ENCODE measurements around the gene PAX7.

PAX7 gene

DNA sequence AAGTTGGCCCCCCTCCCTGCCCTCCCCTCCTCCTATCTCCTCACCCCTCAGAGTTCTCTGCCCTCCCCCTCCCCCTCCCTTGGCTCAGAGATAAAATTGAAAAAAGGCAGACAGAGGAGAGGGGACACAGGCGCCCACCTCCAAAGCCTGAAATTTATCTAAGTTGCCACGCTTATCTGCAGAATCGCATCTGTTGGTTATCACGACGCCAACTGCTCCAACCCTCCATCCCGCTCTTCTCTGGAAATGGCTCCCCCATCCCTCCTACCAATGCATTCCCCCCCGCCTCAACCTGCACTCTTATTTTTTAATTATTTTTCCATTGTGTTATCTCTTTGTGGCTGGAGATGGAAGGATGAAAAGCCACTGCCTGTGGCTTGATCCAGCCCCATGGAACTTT lies 138.5 kb downstream of the PAX7 start:
- no peak for DNase-seq

DNA sequence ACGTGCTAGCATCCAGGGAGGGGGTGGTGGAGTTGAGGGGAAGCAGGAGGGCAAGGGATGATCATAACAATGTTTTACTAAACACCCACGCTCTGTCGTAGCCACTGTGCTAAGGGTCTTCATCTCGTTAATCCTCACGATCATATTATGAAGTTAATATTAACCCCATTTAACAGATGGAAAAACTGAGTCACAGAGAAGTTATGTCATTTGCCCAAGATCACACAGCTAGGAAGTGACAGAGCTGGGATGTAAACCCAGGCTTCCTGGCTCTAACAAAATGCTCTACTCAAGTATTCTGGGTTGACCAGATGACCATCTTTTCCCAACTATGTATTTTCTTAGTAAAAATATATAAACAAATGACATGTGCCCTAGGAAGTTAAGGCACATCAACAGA lies 140.2 kb downstream of the PAX7 start:
- DNase-seq: no peak

DNA sequence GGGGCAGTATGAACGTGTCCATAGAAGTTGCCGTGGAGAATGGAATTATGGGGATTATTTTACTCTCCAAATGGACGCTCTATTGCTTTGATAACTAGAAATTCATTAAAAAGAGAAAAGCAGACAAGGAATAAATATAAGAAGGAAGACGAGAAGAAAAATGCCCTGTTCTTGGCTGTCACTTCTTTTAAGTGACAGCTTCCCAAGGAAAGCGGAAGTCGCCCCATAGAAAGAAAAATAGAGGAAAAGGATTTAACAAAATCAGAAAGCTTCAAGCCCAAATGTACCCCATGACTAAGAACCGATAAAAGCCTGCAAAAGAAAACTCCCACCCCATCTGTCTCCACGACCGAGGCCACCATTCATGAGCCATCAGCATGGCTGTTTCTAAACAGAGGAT lies 143.1 kb downstream of the PAX7 start:
- no peak for DNase-seq

DNA sequence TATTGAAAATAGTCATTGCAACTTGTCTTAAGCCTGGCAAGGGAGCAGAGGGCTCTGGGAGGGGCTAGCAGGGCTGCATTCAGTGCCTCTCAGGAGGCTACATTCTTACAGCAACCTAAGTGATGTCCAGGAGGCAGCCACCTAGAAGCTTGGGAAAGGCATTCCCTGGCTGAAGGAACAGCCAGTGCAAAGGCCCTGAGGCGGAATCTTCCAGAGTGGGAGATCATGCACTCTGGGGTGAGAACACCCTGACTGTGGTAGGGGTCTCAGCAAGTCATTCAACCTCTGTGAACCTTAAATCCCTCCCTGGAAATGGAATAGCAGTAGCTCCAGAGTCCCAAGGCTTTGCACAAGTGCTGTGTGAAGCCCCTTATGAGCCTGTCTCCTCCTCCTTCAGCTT lies 144.7 kb downstream of the PAX7 start:
- no peak for DNase-seq

DNA sequence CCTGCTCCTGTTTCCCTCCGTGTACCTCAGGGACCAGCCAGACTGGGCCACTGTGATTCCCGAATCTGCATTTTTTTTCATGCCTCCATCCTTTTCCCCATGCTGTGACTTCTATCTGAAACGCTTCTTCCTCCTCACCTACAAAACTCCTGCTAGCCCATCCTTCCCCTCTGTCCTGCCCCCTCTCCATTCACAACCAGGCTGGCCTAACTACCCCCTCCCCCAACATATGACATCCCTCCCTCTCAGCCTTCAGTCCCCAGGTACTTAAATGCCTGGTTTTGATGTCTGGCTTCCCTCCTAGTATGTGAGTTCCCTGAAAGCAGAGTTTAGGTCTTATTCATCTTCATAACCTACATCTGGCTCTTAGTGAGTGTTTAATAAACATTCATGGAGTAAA lies 146.1 kb downstream of the PAX7 start:
- no peak for DNase-seq

DNA sequence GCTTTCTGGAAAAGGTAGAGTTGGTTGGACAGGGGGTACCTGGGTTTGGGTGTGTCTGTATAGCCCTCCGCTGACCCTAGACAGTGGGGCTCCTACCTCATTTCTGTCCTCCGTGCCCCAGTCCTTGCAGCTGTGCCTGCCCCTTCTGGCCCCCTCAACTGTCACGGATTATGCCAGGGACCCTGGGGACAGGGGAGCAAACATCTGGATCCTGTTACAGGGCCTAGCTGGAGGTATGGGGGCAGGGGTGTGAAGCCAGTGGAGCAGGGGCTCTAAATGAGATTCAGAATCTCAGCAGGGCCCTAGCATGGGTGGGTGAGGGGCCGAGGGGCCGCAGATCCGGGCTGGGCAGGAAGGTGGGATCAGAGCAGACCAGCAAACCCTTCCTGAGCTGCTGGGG lies 147.8 kb downstream of the PAX7 start:
- no peak for DNase-seq

DNA sequence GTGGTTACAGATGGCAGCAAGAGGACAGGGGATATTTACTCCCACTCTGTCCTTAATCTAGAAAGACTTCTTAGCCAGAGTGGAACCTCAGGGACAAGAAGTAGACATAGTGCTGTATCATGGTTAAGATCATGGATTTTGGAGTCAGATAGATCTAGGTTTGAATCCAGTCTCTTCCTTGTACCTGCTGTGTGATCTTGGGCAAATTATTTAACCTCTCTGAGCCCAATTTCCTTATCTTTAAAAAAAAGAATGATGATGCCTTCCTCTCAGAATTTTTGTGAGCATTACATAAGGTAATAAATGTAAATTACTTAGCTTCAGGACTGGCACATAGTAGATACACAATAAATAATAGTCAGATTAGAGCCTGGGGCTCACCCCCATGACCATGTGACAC lies 150.4 kb downstream of the PAX7 start:
- no peak for DNase-seq

DNA sequence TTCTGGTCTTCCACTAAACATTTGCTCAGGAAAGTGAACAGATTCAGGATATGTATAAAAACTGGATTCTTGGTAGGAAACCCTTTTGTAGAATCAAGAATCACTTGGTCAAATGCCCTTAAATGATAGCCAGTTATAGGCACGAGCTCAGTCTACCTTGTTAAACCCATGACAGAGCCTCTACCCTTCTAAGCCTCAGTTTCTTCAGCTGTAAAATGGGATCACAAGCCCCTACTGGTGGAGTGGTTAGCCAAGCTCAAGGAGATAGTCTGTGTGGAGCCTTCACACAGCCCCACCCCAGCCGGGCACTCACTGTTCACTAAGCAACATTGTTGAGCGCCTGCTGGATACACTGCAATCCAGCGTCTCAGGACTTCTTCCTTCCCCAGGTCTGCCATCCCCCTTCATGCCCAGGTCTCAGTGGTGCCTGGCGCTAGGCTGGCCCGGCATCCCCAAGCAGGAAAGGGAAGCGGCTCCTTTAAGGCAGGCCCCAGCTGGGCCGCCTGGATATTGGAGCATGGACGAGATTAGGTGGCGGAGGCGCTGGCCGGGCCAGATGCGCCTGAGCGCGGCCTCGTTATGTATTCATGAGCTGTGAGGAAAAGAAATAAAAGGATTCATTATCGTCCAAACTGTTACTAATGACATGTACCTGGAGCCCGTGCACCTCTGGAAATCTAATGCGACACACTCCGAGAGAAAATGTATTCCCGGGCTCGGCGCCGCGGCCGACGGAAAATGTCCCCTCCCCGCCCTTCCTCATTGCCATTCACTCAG lies 153.2 kb downstream of the PAX7 start:
- no peak for DNase-seq

DNA sequence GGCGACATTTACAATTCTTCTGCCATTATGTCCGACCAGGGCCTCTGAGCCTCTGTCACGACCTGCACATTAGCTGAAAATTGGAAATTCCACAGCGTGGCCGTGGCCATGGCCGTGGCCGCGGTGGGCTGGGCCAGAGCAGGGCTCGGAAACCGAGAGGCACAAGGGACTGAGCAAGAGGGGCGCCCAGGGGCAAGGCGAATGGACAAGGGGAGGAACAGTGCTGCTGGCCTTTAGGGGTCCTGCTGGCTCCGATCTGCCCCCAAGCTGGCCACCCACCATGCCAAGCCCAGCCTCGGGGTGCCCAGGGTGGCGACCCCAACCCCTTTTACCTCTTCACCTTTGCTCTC lies 153.8 kb downstream of the PAX7 start:
- no peak for DNase-seq

DNA sequence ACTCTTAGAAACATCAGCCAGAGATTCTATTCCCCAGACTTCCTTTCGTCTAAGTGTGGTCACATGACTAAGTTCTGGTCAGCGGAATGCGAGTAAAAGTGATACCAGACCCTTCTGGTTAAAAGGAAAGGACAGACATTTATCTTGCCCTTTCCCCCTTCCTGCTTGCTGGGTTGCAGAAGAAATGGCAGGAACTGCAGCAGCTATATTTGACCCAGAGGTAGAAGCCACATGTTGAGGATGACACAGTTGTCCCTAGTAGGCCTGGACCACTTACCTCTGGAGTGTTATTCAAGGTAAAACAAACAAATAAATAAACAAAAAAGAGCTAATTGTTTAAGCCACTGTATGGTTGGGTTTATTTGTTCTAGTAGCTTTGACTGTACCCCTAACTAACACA lies 155.5 kb downstream of the PAX7 start:
- DNase-seq: no peak

DNA sequence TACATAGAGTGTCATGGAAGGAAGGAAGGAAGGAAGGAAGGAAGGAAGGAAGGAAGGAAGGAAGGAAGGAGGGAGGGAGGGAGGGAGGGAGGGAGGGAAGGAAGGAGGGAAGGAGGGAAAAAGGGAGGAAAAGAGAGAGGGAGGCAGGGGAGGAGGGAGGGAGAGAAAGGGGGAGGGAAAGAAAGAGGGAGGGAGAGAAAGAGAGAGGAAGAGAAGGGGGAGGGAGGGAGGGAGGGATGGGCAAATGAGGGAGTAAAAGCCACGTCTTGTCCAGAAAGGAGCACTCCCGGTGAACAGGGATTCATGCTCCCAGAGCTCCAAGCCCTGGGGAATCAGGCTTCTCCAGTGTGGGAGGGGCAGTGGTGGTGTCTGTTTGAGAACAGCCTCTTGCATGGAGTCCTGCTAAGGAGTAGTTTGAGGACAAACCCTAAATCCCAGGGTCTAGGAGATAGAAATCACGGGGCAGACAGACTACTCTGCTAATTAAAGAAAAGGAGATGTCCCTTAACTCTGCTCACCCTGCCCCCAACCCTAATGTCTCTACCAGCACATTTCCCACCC lies 157.3 kb downstream of the PAX7 start:
- no peak for DNase-seq

DNA sequence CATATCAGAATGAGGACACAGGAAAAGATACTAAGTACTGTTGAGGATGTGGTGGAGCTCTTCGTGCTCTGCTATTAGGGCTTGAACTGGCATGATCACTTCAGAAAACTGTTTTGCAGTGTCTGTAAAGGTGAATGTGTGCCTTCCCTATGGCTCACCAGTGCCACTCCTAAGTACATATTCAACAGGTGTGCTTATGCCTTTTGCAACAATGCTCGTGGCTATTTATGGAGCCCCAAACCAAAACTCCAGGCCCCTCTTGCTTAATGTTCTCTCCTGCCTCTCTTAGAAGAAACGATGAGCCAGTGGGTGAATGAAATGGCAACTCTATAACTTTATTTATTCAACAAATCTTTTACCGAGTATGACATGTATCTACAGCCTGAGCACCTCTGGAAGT lies 158.6 kb downstream of the PAX7 start:
- DNase-seq: no peak

DNA sequence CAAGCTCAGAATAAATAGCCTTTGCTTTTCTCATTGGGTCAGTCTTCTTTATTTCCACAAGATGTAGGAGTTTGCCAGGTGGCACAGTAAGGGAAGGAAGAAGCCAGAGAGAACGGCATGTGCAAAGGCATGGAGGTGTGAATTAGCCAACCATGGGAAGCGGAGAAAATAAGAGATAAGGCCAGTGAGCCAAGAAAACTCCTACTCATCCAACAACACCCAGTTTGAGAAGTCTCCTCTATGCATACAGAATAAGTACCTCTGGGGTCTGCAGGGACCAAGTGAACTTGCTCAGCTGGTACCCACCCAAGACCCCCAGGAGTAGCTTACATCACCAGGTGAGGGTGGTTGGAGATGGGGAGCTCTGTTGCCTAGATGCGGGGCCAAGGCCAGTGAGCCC lies 162.1 kb downstream of the PAX7 start:
- no peak for DNase-seq

DNA sequence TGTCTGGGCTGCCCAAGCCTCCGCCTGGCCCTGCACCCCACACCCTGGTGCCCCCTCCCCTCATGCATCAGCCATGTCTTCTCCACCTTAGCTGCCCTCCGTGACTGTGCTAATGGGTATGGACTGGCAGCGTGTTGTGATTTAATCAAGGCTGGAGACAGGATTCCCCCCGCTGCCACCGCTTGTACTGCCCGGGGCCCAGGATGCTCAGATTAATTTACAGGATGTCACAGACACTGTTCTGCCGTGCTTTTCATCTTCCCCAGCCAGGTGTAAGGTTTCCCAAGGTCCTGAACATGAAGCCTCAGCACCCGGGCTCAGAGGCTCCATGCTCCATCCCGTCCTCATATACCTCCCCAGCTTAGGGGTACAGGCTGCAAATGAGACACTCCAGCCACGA lies 162.5 kb downstream of the PAX7 start:
- no peak for DNase-seq

DNA sequence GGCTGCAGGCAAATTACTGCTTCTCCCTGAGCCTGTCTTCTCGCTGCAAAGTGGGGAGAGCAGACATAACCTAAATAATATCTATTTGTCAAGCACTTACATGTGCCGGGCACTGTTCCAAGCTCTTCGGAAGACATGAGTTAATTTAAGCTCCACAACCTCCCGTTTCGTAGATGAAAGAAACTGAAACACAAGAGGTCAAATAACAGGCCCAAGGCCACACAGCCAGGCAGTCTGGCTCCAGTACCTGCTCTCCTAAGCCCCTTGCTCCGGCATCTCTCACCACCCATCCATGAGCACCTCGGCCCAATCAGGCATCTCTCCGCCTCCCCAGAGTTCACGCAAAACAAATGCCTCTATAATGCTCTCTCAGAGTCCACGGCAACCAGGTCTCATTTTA lies 163.4 kb downstream of the PAX7 start:
- no peak for DNase-seq

DNA sequence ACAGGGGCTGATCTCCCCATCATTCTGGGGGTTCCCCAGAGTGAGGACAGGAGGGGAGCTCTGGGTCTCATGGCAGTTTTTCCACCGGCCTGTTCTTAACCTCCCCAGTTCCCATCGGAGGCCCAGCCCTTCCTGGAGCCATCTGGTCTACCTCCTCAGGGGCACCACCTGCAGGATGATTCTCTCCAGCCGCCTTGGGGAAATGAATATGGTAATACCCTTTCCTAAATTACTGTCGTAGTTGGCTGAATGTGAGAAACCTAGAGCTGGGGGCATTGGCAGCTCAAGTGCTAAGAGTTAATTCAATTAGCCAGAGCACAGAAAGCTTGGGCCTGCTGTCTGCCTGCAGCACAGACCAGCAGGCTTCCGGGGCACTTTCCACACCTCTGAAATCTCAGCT lies 163.9 kb downstream of the PAX7 start:
- no peak for DNase-seq

DNA sequence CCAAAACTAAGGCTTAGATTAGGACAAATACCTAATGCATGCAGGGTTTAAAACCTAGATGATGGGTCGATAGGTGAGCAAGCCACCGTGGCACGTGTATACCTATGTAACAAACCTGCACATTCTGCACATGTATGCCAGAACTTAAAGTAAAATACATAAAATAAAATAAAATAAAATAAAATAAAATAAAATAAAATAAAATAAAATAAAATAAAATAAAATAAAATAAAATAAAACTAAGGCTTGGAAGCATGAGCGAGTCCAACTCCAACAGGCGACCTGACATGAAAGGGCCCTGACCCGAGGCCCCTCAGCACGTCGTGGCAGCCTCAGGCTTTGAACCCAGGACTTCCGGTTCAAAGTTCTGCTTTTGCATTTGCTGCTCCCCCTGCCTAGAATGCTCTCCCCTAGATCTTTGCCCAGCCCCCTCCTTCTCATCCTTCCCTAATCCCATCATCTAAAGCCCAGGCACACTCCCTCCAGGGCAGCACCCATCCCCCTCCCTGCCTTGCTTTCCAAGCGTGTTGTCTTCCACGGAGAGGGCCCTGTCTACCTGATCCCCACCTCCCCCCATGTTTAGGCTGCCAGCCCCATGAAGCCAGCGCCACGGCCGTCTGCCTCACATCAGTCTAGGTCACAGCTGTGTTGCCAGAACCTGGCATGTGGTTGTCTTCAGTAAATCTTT lies 164.5 kb downstream of the PAX7 start:
- DNase-seq: no peak

DNA sequence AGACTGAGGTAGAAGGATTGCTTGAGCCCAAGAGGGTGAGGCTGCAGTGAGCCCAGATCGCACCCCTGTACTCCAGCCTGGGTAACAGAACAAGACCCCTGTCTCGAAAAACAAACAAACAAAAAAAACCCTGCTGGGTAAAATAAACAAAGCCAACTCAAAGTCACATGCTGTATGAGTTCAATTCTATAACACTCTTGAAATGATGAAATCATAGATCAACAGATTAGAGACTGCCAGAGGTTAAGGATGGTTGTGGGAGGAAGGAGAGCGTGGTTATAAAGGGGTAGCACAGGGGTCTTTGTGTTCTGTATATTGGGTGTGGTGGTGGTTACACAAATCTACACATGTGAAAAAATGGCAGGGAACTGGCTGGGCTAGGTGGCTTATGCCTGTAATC lies 166.3 kb downstream of the PAX7 start:
- DNase-seq: no peak

Measured in NCI-H1048 (cell line).